ENCODE results near the gene AIFM1.

DNA sequence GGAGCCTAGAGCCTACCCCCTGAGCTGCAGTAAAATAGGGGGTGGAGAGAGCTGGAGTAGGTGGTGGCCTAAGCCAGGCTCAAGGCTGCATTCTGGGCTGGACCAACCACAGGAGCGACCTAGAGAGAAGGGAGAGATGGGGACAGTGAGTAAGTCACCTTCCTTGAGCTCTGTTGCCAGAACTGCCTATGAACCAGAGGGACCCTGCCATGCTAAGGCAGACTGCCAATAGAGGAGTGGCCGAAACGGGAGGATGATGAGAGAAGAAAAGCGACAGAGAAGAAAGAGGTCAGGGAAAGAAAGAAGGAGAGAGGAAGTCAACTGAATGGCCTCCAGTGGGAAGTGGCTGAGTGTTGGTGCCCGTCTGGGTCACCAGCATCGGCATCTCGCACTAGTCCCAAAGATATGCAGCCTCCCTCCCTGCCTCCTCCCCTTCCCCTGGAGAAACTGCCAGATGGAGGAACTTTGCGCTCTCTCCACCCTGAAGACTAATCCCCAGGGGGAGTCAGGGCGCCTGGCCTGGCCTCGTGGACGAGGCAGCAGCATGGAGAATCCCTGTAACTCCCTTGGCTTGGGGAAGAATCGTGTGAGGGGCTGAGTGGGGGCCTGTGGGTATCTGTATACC, 84.1 kb downstream of the AIFM1 start:
- TF ChIP-seq, protein P1, sequence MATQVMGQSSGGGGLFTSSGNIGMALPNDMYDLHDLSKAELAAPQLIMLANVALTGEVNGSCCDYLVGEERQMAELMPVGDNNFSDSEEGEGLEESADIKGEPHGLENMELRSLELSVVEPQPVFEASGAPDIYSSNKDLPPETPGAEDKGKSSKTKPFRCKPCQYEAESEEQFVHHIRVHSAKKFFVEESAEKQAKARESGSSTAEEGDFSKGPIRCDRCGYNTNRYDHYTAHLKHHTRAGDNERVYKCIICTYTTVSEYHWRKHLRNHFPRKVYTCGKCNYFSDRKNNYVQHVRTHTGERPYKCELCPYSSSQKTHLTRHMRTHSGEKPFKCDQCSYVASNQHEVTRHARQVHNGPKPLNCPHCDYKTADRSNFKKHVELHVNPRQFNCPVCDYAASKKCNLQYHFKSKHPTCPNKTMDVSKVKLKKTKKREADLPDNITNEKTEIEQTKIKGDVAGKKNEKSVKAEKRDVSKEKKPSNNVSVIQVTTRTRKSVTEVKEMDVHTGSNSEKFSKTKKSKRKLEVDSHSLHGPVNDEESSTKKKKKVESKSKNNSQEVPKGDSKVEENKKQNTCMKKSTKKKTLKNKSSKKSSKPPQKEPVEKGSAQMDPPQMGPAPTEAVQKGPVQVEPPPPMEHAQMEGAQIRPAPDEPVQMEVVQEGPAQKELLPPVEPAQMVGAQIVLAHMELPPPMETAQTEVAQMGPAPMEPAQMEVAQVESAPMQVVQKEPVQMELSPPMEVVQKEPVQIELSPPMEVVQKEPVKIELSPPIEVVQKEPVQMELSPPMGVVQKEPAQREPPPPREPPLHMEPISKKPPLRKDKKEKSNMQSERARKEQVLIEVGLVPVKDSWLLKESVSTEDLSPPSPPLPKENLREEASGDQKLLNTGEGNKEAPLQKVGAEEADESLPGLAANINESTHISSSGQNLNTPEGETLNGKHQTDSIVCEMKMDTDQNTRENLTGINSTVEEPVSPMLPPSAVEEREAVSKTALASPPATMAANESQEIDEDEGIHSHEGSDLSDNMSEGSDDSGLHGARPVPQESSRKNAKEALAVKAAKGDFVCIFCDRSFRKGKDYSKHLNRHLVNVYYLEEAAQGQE (IDR thresholded peaks at IDR 0.05; ENCODE audit: insufficient read depth in 1 of 2, low read depth in 2 of 2, low read length in 2 of 2), result no peak
- no peak for TF ChIP-seq TAF1 (IDR thresholded peaks at IDR 0.05; ENCODE audit: borderline replicate concordance, insufficient read depth, low read length)
- TF ChIP-seq POLR2AphosphoS5 (IDR thresholded peaks at IDR 0.05; ENCODE audit: low read depth, low read length), result no peak

Measured in PFSK-1 (cell line).